HG03135 (cell line): ENCODE data around the gene SUGCT.

Source experiments
- ATAC-seq: cut with Tn5 transposase; IDR thresholded peaks from one replicate; pipeline ENCODE4 v1.9.1; 2021; ENCODE audit warnings: mild to moderate bottlenecking, moderate library complexity; ENCODE audit not compliant: unreplicated experiment

Gene SUGCT

DNA sequence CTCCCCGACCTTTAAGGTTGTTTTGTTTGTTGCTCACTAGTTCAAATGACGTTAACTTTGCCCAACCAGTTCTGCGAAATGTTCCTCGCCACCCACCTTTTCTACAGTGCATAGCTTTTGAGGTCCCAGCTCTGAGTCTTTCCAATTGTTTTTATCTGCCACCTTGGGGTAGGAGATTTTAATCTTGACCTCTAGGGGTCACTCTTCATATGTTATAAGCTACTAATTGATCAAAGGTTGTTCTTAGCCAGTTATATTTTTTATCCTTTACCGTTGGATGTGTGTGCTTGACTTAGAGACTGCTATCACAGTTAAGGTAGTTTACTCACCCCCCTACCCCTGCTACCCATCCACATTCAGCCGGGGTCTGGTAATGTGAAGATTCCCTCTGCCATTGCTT lies 372.4 kb downstream of the SUGCT start:
- no peak for ATAC-seq

DNA sequence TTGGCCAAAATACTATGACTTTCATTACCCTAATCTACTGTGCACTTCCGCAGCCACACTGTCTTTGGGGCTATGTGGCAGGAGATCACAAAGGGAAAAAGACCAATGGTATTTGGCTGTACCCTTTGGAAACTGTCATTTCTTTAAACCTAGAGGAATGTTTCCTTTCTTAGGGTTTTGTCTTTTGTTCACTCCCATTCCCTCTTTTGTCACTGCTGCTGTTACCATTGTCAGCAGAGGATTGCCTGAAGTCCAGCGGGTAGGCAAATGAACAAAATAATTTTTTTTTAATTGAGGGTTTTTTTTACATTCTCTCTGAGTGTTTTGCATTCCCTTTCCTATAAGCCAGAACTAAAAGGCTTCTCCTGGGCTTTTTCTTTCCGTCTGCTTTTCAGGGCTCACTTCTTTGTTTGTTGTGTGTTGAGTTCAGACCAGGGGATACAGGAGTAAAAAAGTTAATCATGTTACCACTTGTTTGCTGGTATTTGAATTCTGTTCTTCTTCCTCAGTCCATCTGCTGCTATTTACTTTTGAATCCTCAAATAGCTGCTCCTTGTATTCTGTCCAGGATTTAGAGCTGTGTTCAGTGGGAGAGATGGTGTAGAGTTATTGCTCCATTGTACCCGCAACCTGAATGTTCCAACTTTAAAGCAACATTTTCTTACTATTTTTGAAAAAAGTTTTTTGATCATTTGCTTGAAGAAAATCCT lies 374.6 kb downstream of the SUGCT start:
- no peak for ATAC-seq

DNA sequence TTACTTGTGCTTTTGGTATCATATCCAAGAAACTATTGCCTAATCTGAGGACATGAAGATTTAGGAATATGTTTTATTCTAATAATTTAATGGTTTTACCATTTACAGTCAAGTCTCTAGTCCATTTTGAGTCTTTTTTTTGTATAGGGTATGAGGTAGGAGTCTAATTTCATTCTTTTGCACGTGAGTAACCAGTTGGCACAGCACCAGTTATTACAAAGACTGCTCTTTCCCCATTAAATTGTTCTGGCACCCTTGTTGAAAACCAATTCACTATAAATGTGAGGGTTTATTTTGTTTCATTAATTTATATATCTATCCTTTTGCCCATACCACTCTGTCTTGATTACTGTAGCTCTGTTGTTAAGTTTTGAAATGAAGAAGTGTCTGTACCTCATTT lies 381.6 kb downstream of the SUGCT start:
- ATAC-seq, result no peak

DNA sequence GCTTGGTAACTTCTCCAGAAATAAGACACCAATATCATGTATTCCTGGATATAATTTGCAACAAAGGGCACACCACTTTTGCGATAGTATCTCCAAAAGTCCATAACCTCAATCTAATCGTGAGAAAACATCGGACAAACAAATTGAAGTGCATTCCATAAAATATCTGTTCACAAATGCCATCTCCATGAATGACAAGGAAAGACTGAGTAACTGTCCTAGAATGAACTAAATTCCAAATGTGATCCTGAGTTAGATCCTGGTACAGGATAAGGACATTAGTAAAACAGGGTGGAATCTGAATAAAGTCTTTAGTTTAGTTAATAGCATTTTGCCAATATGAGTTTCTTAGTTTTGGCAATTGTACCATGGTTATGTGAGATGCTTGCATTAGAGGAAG lies 384.2 kb downstream of the SUGCT start:
- ATAC-seq, result no peak

DNA sequence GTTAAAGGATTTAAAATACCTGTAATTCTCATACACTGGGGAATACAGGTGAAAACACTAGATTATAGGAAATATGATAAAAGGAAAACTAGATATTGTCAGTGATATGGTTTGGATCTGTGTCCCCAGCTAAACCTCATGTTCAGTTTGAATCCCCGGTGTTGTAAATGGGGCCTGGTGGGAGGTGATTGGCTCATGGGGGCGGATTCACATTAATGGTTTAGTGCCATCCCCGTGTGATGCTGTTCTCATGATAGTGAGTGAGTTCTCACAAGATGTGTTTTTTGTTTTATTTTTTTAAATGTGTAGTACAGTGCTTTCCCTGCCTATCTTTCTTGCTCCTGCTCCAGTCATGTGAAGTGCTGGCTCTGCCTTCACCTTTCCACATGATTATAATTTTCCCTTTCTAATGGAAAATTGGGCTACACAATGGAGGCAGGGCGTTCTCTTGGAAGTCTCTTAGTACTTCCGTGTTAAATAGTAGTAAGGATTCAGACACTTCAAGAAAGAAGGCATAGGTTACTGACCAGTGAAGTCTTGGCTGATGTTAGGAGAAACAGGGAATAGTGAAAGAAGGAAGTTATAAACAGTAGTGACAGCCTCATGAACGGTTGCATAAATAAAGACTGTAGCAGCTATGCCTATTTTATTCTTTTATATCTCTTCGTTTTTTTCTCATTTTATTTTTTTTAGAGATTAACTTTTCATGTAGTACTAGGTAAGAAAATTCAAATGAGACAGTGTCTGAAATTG lies 386.4 kb downstream of the SUGCT start:
- ATAC-seq, result no peak

DNA sequence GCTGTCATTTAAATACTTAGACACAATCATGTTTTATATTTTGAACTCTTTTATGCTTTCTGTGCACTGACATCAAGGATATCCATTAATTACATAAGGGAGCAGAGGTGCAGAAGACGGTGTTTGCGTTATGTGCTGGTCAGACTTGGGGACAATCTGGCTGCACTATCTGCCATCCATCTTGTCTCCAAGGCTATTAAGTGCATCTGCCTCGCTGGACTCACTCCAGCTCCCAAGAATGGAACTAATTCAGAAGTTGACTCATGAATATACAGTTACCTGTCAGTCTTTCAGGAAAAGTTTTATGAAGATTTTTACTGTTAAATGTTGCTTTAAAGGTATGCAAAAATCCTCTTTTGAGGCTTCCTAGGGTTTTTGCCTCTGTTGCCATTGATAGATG lies 391.0 kb downstream of the SUGCT start:
- no peak for ATAC-seq

DNA sequence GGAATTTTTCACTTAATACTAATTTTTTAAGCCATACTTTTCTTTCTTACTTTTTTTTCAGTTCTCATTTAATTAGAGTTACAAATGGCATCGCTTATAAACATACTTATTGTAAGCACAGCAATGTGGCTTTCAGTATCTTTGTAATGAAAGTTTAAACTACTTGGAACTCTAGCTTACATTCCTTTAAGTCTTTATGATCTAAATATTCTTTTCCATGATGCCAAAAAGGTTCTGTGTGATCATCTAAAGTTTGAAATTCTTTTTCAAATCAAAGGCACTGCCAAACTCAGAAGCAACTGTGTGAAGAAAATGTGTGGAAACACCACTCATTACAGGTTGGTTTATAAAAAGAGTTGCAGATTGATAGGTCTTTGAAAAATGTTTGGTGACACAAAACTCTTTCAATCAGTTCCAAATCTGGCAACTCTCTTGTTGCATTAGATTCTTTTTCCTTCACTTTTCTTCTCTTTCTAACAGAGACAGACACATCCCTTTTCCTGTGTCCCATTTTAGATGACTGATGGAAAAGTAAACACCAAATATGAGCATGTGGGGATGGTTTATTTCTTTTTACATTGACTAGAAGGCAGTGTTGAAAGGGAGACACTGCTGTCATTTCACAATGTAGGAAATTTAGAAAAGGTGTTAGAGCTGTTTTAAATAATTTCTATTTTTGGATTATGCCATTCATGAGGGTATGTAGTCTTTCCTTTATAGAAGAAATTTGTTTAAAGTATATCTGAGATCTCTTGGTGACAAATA lies 392.3 kb downstream of the SUGCT start:
- no peak for ATAC-seq

DNA sequence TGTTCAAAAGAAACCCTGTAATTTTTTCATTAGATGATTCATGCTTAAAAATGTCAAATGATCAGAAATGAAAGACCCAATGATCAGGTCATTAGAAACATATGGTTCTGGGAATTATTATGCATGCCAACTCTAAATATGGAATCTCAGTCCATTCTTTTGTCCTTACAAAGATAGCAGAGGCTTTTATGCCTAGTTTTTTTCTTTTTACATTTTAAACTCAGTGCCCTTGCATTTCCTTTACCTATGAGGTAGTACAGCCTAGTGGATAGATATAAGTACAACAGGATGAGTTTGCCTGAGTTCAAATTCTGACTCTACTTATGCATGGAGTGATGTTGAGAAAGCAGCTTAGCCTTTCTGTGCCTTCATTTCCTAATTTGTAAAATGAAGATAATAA lies 392.9 kb downstream of the SUGCT start:
- ATAC-seq, result no peak

DNA sequence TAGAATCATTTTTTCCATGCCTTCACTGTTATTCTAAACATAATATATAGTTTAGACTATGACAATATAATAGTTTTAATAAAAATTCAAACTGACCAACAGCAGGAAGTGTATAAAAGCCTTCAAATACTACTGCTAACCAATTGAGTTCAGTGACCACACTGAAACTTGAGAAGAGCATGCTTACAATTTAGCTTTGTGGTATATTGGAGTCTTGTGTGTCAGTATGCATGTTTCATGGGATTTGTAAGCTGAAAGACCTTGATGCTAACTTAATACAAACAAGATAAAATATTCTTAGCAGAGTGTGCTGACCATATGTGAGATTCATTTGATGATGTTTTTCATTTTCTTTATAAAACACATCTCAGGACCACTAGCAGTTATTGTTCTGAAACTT lies 395.5 kb downstream of the SUGCT start:
- ATAC-seq, result no peak

DNA sequence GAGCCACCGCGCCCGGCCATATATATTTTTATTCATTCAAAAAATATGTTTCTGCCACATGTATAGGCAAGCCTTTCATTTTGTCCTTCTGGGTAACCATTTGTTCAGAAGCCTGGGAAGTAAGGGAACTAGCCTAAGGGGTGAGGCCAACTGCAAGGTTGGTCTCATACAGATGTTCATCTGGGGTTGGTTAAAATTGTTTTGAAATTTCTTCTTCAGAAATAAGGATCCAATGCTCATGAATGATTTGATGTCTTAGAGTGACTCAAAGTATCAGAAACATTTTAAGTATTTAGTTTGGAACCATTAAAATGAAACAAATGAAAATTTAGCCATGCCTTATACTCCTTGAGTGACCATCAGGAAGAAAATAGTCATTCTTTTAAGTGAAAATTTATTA lies 397.2 kb downstream of the SUGCT start:
- no peak for ATAC-seq

DNA sequence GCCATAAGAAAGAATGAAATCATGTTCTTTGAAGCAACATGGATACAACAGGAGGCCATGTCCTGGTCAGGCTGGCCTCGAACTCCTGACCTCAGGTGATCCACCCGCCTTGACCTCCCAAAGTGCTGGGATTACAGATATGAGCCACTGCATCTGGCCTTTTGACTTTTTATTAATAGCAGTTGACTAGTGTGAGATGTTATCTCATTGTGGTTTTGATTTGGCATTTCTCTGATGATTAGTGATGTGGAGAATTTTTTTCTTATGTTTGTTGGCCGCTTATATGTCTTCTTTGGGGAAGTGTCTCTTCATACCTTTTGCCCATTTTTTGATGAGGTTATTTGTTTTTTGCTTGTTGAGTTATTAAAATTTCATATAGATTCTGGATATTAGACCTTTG lies 400.9 kb downstream of the SUGCT start:
- ATAC-seq, result no peak

DNA sequence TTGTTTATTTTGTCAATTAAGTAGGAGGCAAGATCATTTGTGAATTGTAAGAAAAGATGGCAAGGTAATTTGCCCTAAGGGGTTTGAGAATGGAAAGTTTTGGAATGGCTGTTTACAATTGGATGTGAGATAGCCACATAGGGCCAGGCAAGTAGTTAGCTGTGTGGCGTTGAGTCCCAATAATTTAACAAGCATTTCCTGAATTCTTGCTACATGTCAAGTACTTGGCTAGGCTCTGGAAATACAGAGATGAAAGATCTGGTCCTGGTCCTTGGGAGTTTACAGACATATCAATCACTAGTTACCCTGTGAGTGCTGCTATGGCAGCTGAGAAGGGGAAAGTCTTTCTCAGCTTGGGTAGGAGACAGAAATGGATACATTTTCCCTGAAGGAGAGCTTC lies 401.6 kb downstream of the SUGCT start:
- no peak for ATAC-seq

DNA sequence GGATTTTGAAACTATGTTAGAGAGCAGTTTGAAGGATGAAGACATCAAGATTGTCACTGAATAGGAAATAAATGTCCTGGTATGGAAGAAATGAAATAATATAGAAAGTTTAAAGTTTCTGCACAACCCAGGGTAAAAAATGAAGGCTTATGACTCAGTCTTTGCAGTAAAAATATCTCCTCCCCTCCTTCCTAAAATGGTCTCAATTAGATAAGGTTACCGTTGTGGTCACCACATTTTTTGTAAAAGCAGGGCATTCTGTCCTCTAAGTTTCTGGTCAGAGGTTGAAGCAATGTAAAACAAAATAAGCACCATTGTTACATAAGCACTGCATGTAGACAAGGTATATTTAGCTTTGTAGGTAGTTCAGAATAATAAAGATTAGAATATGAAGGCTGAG lies 403.5 kb downstream of the SUGCT start:
- ATAC-seq, result no peak

DNA sequence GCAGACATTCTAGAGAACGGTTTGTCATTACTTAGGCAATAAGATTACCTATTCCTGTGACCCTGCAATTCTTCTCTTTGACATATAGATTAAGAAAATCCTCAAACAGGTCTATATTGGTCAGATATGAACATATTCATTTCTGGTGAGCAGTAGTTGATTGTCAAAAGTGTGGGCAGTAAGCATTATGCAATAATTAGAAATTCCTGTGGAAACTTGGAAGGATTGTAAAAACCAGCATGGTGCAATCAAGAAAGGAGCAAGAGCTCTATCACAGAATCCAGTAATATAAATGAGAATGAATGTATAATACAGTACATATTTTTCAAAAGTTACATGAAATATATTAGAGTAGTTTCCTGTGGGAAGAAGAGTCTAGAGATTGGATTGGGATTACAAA lies 406.5 kb downstream of the SUGCT start:
- ATAC-seq, result no peak

DNA sequence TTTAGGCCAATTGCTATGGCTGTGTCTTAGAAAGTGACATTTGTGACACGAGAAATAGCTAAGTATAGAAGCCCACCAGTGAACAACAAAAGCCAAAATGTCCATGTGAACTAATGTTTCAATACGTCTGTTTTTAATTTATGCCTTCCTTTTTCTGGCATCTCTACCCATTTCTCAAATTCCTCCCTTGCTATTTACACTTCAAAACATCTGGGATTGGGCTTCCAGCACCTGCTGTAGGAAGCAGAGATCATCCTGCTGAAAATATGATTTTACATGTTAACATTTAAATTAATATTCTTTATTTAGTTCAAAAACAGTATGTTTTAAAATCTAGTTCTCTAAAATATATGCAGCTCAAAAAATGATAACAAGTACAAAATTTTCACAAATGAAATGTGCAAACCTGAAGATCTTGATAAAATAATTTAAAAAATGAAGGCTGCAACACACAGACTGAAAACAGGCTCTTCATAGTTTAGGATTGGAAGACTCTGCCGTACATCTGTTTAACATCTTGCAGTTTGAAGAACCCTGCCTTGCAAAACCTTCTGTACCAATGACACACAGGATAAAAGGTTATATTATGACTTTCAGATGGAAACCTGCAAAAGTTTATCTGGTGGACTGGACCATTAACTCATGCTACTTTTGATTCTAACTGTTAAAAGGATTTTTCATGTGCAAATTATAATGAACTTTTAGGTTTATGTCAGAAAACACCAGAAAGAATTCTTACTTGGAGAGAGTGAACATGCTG lies 408.4 kb downstream of the SUGCT start:
- no peak for ATAC-seq

DNA sequence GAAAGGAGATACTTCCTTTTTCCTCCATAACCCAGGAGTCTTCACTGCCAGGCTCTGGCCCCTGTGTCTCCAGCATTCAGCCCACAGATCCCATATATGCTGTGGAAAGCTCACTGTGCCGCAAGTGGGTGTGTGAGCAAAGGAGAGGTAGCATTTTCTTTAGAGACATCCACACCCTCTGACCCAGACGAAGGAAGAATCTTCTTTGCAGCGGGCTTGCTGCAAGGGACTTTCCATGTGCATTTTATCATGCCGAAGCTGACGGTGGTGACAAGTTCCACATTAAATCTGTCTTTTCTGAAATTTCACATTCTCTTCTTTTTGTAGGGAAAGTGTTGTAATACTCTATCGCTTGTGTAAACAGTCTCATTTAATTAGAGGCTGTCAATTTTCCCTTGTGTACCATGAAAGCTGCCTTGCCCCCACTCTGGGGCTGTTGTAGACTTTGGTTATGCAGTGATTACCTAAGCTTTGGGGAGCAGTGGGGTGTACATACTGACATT lies 409.5 kb downstream of the SUGCT start:
- ATAC-seq, result no peak

DNA sequence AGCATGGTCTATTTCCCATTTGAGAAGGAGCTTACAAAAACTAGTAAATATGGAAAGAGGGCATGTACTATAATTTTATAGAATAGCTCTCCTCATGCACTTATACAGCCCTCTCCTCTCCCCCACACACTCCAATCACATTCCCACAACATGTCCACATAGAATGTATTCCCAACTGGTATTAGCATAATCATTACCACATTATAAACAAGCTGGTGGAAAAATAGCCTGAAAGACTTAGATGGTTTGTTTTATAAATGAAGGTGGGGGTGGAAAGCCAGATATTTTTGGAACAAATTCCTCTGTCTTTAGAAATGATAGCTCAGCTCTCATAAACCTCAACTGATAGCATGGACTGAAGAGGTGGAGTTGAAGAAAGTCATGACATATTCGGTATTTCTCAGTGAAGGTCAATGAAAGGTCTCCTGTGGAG lies 410.1 kb downstream of the SUGCT start:
- no peak for ATAC-seq

DNA sequence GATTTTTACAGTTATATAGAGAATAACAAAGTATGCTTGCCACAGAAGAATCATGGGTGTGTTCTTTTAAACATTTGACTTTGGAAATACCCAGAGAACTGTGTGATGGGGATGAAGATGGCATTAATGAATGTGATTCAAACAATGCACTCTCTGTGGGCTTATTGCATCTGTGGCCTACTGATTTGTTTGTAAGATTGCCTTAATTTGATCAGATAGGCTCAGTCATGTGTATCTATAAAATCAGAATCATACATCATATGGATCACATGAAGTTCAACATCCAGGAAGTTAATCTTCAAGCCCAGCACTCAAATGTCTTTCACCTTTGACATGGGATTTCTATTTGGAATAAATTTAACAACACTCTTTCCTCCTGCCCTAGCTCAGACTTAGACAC lies 410.9 kb downstream of the SUGCT start:
- no peak for ATAC-seq

DNA sequence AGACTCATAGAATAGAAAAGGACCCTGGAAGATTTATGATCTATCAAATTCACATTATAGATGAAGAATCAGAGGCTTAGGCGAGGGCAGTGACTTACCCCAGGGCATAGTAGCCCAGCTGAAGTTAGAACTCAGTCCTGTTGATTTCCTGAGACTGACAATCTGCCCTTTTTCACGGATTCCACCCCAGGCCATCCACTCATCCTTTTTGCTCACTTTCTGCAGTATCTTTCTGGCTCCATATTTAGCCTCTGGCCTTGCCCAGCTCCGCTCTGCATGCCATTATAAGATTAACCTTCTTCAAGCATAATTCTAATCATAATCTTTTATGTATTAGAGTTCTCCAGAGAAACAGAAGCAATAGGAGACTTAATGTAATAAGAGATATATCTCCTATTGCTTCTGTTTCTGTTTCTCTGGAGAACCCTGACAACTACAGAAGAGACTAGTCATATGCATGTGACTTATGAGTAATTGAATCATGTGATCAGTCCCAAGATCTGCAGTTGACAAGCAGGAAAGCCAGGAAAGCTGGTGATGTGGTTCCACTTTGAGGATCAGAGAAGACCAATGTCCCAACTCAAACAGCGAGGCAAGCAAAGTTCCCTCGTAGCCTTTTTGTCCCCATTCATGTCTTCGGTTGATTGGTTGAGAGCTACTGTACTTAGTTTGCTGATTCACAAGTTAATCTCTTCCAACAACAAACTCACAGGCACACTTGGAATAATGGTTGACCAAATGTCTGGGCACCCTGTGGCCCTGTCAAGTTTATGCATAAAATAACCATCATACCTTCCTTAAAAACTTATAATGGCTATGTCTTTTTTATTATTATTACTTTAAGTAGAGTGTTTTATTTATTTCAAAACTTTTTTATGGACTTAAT lies 412.1 kb downstream of the SUGCT start:
- no peak for ATAC-seq
